GM12864 (cell line): ENCODE measurements around the gene ETV7.

Source experiments
- DNase-seq: peaks from one replicate; pipeline ENCODE4 v3.0.0-alpha.2; 2011; ENCODE audit warnings: low read depth
- H3K4me3 ChIP-seq: 2 replicates; pipeline ENCODE4 v1.5.1; 2011; ENCODE audit warnings: mild to moderate bottlenecking, low read depth, low read length, control low read depth
- CTCF ChIP-seq: IDR thresholded peaks from 2 replicates; pipeline ENCODE4 v1.5.1; 2011; ENCODE audit warnings: low read depth, mild to moderate bottlenecking, moderate library complexity, low read length, control low read depth, inconsistent platforms; ENCODE audit errors: missing control alignments

Gene ETV7

DNA sequence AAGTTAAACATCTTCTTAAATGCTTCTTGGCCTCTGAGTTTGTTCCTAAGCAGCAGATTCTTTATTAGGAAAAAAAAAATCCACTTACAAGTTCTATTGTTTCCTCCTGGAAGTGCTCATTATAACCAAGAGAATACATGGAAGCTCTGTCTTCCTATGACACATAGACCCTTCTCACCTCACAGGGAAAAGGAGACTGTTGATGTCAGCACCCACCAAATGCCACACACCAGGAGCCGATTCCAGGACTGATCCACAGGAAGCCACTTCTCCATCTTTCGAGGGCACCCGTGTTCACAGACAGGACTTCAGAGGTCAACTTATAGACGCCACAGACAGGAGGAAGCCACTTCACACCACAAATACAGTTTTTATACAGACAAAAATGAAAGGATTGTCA is 37.4 kb downstream of the ETV7 start:
- no peak for DNase-seq
- no peak for TF ChIP-seq CTCF
- H3K4me3 ChIP-seq = no peak overlapping the region

DNA sequence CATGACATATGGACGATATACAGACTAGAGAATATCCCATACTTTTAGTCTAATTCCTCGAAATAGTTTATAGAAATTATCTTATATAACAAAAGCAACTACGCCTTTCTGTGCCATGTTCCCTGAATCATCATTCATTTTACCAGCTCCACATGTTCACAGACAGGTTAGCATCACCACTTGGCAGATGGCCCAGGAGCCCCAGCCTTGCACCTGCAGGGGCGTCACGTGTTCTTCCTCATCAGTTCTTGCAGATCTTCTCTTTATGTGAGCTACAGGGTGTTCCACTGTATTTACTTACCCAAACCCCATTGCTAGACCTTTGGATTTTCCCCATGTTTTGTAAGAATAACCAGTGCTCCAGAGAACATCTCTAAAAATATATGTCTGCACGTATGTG is 38.2 kb downstream of the ETV7 start:
- TF ChIP-seq CTCF = no peak
- no peak for DNase-seq
- H3K4me3 ChIP-seq = no peak overlapping the region

DNA sequence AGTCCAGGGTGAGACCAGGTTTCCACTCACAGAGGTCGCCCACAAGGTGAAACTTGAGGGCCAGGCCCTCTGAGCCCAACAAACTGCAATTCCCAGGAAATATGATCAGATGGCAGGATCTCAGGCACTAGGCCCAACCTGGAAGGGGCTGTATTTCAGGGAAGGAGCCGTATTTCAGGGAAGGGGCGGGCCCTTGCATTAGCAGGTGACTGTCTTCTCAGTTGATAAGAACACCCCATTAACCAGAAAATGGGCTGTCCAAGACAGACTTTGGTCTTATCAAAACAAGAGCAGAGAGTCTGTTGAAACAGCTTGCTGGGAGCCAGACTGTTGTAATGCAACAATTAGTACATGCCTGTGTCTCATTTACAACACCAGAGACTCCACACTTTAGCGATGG is 39.8 kb downstream of the ETV7 start:
- DNase-seq = no peak
- TF ChIP-seq CTCF = no peak
- H3K4me3 ChIP-seq = no peak overlapping the region

- DNase-seq = no peak
- H3K4me3 ChIP-seq = no peak overlapping the region
- TF ChIP-seq CTCF = no peak
Observed at GRCh38 chr6:36346486-36347273, 40.8 kb downstream of the ETV7 start.

GRCh38 chr6:36345681-36346466 is 41.6 kb downstream of the ETV7 start:
- no peak for TF ChIP-seq CTCF
- no peak overlapping the region for H3K4me3 ChIP-seq
- no peak for DNase-seq

DNA sequence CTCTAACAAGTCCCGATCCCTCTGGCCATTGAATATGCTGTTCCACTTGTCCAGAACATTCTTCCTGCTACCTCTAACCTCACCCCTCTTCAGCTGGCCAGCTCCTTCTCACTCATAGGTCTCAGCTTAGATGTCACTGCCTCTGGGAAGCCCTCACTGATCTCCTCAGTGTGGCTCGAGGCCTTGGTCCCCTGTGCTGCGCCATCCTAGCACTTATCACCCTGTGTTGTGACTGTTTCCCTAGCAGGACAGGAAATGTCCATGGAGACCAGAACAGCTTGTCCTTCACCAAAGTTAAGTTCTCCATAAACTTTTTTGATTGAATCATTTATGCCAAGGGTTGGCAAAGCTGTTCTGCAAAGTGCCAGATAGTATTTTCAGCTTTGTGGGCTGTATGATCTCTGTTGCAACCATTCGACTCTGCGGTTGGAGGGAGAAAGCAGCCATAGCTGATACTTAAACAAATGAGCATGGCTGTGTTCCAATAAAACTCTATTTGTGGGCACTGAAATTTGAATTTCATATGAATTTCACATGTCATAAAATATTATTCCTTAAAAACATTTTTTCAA is 44.3 kb downstream of the ETV7 start:
- TF ChIP-seq CTCF = no peak
- DNase-seq = no peak
- no peak overlapping the region for H3K4me3 ChIP-seq
